ENCODE results near the gene CCDC15. TPM values are rescaled to one million over a fixed set of nuclear protein-coding genes. Genes with fewer than 3 reads are reported as not detected.

Gene CCDC15
- total RNA-seq, 1 donor = 2.2 TPM

GRCh38 chr11:125078016-125078415 is 124.0 kb downstream of the CCDC15 start:
- H2AFZ ChIP-seq (ENCODE audit: low read length) = no peak overlapping the region
- TF ChIP-seq CTCF (IDR thresholded peaks at IDR 0.05; ENCODE audit: extremely low read depth, low read depth, low read length) = no peak
- H3K4me2 ChIP-seq (ENCODE audit: insufficient read depth, low read length) = no peak overlapping the region
- H3K36me3 ChIP-seq (ENCODE audit: insufficient read depth, low read length) = no peaks in the 10 kb centered on the region
- no peaks in the 10 kb centered on the region for H3K9me3 ChIP-seq (ENCODE audit: low read depth, low read length)
- H3K4me3 ChIP-seq (ENCODE audit: insufficient read depth, low read length) = no peak overlapping the region
- no peaks in the 10 kb centered on the region for H3K27me3 ChIP-seq (ENCODE audit: insufficient read depth, low read length)
- no peak overlapping the region for H3K27ac ChIP-seq (ENCODE audit: low read depth, low read length)
- peaks cover 8% of the 10 kb centered on the region for H3K4me1 ChIP-seq (ENCODE audit: insufficient read depth, low read length)
- no peaks in the 10 kb centered on the region for H4K20me1 ChIP-seq (ENCODE audit: insufficient read depth, low read length)
- DNase-seq (ENCODE audit: insufficient read length, low spot score, missing footprints) = no peak
- H3K79me2 ChIP-seq (ENCODE audit: insufficient read depth, low read length) = no peaks in the 10 kb centered on the region

GRCh38 chr11:125078516-125079140 is 124.6 kb downstream of the CCDC15 start:
- Histone ChIP-seq H3K4me1 (ENCODE audit: insufficient read depth, low read length) (peaks cover 14% of the 10 kb centered on the region), H3K27ac (ENCODE audit: low read depth, low read length) (peak overlapping the region; percentile 17), H3K27me3 (ENCODE audit: insufficient read depth, low read length) (no peaks in the 10 kb centered on the region), H2AFZ (ENCODE audit: low read length) (no peak overlapping the region), H3K9me3 (ENCODE audit: low read depth, low read length) (no peaks in the 10 kb centered on the region), H3K79me2 (ENCODE audit: insufficient read depth, low read length) (no peaks in the 10 kb centered on the region), H4K20me1 (ENCODE audit: insufficient read depth, low read length) (no peaks in the 10 kb centered on the region), H3K36me3 (ENCODE audit: insufficient read depth, low read length) (no peaks in the 10 kb centered on the region), H3K4me3 (ENCODE audit: insufficient read depth, low read length) (no peak overlapping the region), H3K4me2 (ENCODE audit: insufficient read depth, low read length) (no peak overlapping the region)
- DNase-seq (ENCODE audit: insufficient read length, low spot score, missing footprints) = no peak
- TF ChIP-seq CTCF (IDR thresholded peaks at IDR 0.05; ENCODE audit: extremely low read depth, low read depth, low read length) = no peak

GRCh38 chr11:125079151-125079877 is 125.3 kb downstream of the CCDC15 start:
- no peaks in the 10 kb centered on the region for H4K20me1 ChIP-seq (ENCODE audit: insufficient read depth, low read length)
- H3K79me2 ChIP-seq (ENCODE audit: insufficient read depth, low read length) = no peaks in the 10 kb centered on the region
- no peak for DNase-seq (ENCODE audit: insufficient read length, low spot score, missing footprints)
- H2AFZ ChIP-seq (ENCODE audit: low read length) = peak overlapping the region; percentile 47
- H3K27me3 ChIP-seq (ENCODE audit: insufficient read depth, low read length) = no peaks in the 10 kb centered on the region
- peaks cover 16% of the 10 kb centered on the region for H3K4me1 ChIP-seq (ENCODE audit: insufficient read depth, low read length)
- H3K27ac ChIP-seq (ENCODE audit: low read depth, low read length) = peak overlapping the region; percentile 17
- H3K4me3 ChIP-seq (ENCODE audit: insufficient read depth, low read length) = no peak overlapping the region
- no peak overlapping the region for H3K4me2 ChIP-seq (ENCODE audit: insufficient read depth, low read length)
- H3K9me3 ChIP-seq (ENCODE audit: low read depth, low read length) = no peaks in the 10 kb centered on the region
- H3K36me3 ChIP-seq (ENCODE audit: insufficient read depth, low read length) = no peaks in the 10 kb centered on the region
- TF ChIP-seq CTCF (IDR thresholded peaks at IDR 0.05; ENCODE audit: extremely low read depth, low read depth, low read length) = no peak

- TF ChIP-seq CTCF (IDR thresholded peaks at IDR 0.05; ENCODE audit: extremely low read depth, low read depth, low read length) = no peak
- Histone ChIP-seq H4K20me1 (ENCODE audit: insufficient read depth, low read length) (no peaks in the 10 kb centered on the region), H3K27ac (ENCODE audit: low read depth, low read length) (peak overlapping the region; percentile 17), H3K9me3 (ENCODE audit: low read depth, low read length) (no peaks in the 10 kb centered on the region), H3K4me2 (ENCODE audit: insufficient read depth, low read length) (no peak overlapping the region), H2AFZ (ENCODE audit: low read length) (no peak overlapping the region), H3K4me3 (ENCODE audit: insufficient read depth, low read length) (no peak overlapping the region), H3K79me2 (ENCODE audit: insufficient read depth, low read length) (no peaks in the 10 kb centered on the region), H3K4me1 (ENCODE audit: insufficient read depth, low read length) (peaks cover 16% of the 10 kb centered on the region), H3K36me3 (ENCODE audit: insufficient read depth, low read length) (no peaks in the 10 kb centered on the region), H3K27me3 (ENCODE audit: insufficient read depth, low read length) (no peaks in the 10 kb centered on the region)
- no peak for DNase-seq (ENCODE audit: insufficient read length, low spot score, missing footprints)
These were observed 126.0 kb downstream of the CCDC15 start for GRCh38 chr11:125079878-125080530.
